ENCODE data around the gene GNAS.
A peak's percentile ranks its signal among the peaks of the same experiment; 100 is the strongest.

The GNAS gene

DNA sequence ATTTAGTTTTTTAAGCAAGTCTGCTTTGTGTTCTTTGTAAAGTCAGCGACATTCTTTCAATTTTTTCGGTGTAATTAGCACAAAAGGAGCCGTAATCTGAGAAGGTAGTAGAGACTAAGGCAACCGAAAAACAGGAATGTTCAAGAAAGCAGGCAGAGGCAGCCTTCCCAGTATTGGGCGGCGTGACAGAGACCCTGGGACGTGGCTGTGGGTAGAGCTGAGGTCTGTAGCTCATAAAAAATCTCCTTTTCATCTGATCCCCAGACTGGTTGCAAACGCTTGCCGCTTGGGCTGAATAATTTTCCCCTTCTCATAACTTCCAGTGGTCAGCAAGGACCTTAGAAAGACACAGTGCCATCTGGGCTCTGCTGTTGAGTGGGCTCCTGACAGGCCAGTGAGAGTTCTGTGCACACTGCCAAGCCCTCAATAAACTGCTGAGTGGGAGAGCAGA, 30.8 kb downstream of the GNAS start:
- DNase-seq, result no peak

GRCh38 chr20:58884966-58885365, 32.5 kb downstream of the GNAS start:
- DNase-seq, result no peak

DNA sequence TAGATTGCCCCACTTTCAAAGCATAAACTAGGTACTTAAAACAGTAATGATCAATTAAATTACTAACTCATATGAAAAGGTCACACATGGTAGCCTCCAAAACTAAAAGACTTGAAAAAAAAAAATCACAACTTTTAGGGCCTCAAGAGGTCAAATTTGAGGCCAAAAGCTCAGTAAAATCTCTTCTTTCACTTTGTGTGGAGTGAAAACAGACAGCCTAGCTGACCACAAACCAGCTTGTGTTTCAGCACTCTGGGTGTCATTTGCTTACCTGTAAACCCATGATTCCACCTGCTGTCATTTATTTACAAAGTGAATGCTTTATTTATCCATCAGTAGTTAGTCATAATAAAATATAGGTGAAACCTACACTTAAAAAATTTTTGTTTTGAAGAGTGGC, 34.0 kb downstream of the GNAS start:
- DNase-seq, result no peak

GRCh38 chr20:58888103-58888502, 35.6 kb downstream of the GNAS start:
- DNase-seq, result no peak

DNA sequence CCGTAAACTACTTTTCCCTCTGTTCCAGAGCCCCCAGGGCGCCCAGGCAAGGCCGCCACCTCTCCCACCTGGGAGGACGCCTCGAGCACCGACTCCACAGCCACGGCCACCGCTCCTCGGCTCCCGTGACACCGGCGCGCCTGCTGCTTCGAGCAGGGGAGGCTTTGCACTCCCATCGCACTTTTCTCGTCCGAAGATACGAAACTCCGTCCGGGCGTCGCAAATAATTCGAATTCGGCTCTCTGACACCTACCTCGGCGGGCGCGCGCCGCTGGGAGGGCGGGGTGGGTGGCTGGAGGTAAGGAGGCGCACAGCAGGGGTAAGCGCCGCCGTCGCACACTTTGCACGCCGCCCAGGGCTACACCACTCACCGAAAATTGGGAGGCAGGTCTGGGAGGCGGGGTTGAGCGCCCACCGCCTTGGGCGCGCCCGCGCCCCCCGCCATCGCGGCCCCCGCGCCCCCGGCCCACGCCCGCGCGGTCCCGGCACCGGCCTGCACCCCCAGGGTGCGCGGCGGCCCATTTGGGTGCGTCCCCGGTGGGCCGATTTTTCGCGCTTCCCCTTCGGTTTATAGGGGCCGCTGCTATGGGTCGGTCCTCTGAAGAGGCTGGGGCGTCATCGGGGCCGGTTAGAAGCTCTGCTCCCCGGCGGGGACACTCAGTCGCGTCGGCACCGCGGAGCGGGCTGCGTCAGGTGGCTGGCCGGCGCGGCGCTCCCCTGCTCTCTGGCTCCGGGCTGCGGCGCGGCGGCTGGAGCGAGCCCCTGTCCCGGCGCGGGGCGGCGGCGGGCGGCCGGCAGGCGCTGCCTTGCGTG, 36.2 kb downstream of the GNAS start:
- peak; percentile 53 for DNase-seq

DNA sequence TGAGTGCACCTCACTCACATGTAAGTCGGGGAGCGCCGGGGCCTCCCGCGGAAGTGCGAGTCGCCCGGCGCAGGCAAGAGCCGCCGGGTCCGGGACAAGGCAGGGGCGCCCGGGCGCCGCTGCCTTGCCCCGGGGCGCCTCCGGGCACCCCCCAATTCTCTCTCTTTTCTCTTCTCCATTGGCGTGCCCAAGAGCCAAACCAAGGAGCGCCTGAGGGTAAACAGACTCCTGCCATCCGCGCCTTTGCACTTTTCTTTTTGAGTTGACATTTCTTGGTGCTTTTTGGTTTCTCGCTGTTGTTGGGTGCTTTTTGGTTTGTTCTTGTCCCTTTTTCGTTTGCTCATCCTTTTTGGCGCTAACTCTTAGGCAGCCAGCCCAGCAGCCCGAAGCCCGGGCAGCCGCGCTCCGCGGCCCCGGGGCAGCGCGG, 36.8 kb downstream of the GNAS start:
- no peak for DNase-seq

- DNase-seq, result no peak
These were observed 37.4 kb downstream of the GNAS start for GRCh38 chr20:58889798-58890517.

- peak; percentile 56 for DNase-seq
These were observed 38.1 kb downstream of the GNAS start for GRCh38 chr20:58890518-58891085.

DNA sequence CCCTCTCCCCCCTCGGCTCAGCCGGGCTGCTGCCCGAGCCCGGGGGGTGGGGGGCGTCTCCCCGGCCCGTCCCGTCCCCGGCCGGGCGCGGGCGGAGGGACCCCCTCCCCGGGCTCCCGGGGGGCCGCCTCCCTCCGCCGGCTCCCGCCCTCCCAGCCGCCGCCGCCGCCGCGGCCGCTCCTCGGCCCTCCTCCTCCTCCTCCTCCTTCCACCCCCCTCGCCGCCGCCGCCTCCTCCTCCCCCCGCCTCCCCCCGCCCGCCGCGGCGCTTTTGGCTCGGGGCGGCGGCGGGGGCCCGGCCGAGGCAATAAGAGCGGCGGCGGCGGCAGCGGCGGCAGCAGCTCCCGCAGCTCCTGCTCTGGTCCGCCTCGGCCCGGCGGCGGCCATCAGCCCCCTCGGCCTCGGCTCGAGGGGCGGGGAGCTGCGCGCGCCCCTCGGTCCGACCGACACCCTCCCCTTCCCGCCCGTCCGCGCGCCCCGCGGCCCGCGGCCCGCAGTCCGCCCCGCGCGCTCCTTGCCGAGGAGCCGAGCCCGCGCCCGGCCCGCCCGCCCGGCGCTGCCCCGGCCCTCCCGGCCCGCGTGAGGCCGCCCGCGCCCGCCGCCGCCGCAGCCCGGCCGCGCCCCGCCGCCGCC, 38.7 kb downstream of the GNAS start:
- DNase-seq, result no peak

DNA sequence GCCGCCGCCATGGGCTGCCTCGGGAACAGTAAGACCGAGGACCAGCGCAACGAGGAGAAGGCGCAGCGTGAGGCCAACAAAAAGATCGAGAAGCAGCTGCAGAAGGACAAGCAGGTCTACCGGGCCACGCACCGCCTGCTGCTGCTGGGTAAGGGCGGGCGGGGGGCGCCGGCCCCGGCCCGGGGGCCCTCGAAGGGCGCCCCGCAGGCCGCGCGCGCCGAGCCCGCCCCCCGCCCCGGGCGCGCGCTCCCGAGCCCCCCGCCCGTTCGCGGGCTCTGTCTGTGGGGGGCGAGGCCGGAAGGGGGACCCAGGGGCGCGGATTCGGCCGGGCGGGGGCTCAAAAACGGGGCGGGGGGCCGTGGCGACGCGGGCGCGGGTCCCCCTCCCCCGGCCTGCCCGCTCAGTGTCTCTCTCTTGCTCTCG, 39.2 kb downstream of the GNAS start:
- DNase-seq, result no peak

DNA sequence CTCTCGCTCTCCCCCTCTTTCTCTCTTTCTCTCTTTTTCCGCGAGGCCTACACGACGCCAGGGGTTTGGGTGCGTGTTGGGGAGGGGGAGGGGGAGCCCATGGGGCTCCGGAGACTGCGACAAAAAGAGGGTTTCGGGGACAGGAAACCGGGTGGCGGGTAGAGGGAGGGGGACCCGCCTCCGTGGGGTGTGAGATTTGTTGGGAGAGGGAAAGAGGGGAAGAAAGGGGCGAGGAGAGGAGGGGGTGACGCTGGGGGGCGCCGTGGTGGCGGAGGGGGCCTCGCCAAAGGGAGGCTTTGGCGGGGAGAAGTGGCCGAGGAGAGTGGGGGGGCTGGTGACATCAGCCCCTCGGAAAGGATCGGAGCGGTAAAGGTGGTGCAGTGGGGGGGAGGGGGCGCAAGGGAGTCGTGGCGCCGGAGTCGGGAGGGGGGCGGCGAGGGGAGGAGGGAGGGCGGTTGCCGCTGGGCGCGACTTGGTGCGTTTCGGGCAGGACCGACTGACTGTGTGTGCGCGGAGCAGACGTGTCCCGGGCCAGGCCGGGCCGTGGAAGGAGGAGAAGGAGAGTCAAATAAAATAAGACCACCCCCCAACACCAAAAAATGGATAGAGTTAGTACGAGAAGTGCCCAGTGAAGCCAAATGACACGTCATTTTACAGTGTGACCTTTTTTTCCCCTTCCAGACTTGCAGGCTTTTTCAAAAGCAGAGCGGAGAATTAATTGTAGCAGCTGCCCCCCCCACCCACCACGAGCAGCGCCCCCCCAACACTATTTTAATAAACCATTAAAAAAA, 39.8 kb downstream of the GNAS start:
- peak; percentile 52 for DNase-seq

- no peak for DNase-seq
These were observed 40.4 kb downstream of the GNAS start for GRCh38 chr20:58892932-58893224.

DNA sequence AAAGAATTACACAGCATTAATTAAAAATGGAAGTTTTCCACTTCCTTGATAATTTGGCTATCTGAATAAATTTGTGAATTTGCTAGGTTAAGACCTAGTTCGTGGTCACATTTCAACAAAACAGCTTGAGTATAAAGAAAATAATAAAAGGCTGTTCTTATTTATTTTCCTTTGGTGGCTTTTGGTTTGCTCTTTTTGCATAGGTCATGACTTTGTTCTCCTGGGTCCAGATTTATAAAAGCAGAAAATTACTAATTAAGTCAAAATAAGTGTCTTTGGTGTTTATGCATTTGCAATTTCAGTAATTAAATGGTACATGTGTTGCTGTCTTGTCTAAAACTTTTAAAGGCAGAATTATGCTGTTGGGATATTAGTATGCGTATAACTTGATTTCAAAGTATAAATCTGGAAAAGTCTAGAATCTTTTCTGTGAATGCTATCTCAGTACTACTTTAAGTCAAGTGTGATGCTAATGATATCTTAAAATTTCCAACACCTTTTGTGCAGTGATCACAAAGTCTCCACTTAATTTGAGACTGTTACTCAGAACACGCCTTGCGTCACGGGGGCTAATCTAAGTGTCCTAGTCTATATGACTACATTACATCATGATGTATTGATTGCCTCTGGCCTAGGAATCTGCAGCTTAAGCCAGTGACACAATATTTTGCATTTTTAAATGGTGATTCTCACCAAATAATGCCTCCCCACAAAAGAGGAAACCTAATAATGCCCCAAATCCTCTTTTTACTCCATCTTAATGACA, 41.0 kb downstream of the GNAS start:
- DNase-seq, result no peak

DNA sequence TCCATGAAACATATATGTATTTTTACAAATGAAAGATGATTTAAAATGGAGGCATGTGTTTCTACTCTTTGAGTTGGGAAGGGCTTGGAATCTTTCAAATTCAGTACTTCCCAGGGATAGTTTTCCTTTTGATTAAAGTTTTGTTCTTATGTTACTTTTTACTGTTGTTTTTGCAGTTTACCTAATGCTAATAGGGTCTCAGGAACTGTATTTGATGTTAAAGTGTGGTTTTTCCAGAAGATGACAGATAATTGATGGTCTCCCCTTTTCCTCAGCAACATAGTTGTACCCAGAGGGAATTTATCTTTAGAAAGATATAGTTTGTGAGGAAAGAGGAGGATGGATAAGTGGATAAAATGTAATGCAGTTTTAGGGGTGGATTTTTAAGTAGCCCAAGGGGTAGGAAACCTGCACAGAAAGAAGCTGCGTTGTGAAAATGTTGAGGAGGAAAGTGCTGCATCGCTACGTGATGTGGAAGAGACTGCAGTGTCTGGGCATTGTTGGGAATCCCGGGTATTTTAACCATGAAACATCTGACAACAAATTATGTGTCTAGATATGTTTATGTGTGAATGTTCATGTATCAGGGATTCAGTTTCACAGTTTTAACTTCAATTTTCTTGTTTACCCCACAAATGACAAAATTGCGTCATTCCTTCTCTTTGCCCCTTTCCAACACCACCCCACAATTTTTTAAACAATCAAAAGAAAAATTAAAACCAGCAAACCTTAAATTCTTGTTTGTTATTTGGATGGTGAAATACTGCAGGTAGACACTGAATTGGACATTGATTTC, 42.3 kb downstream of the GNAS start:
- DNase-seq, result no peak

GRCh38 chr20:58895448-58896180, 43.1 kb downstream of the GNAS start:
- no peak for DNase-seq

GRCh38 chr20:58896820-58897219, 44.3 kb downstream of the GNAS start:
- no peak for DNase-seq

DNA sequence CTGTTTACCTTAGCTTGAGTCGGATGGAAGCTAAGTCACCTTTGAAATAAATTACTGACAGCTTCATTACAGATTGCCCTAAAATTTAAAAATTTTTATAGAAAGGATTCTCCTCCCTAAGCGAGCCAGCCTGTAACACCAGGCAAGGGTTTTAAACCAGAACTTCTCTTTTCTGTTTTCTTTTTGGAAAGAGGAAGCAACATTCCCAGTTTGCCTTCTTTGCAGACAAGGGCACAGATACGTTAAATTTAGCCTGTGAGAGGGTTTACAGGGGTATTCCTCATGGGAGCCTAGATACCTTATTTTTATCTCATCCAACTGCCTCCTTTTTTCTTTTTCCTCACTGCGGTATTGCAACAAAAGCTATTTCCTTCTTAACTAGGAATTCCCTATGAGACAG, 45.0 kb downstream of the GNAS start:
- no peak for DNase-seq

- no peak for DNase-seq
These were observed 46.3 kb downstream of the GNAS start for GRCh38 chr20:58898629-58899408.

- no peak for DNase-seq
These were observed 47.0 kb downstream of the GNAS start for GRCh38 chr20:58899512-58899911.

DNA sequence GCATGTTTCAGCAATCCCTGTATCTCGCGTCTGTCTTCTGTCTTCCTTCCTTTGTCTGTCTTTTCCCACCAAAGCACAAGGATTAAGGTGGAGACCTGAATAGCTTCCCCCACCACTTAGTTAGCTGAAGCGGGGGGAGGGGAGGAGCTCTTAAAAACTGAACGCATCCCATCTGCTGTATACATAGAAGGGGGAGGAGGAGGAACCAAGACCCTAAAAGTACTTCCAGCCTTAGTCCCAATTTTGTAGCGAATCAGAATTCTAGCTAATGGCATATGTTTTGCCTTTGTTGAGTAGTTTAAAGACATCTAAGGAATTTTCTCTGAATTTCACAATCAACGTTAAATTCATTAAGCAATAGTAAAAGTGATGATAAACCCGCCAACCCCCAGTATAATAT, 47.9 kb downstream of the GNAS start:
- no peak for DNase-seq

Measured in GF-D8 (cell line).